Kidney (tissue), 14 donors: ENCODE measurements around the gene MARK4. TPM values are rescaled to one million over a fixed set of nuclear protein-coding genes. Genes with fewer than 3 reads are reported as not detected.
A peak's percentile ranks its signal among the peaks of the same experiment; 100 is the strongest.

Experiments
- DNase-seq, 5 donors: peaks; one replicate each; pipeline ENCODE4 v3.0.0-alpha.2; 2013 to 2020
- FAIRE-seq: peaks from 2 replicates; lab custom pipeline; 2012; peaks lifted over from hg19 to GRCh38; lab: Jason Lieb, UNC
- H3K27ac ChIP-seq, 2 donors: one replicate each; pipeline ENCODE4 v1.7.0; 2013; ENCODE audit warnings: low read depth in 2 of 2, low read length in 2 of 2, inconsistent platforms in 1 of 2
- H3K27me3 ChIP-seq: one replicate; pipeline ENCODE4 v1.7.1; 2013; ENCODE audit warnings: low read length, inconsistent platforms; ENCODE audit not compliant: control insufficient read depth, insufficient read depth
- H3K36me3 ChIP-seq, 3 donors: one replicate each; pipeline versions ENCODE4 v1.7.0 to v1.7.1; 2013; ENCODE audit warnings: low read length in 3 of 3, control low read depth in 1 of 3, inconsistent platforms in 1 of 3; ENCODE audit not compliant: insufficient read depth in 3 of 3, control insufficient read depth in 2 of 3
- H3K4me1 ChIP-seq, 3 donors: one replicate each; pipeline versions ENCODE4 v1.7.0 to v1.7.1; 2013; ENCODE audit warnings: low read length in 3 of 3, inconsistent platforms in 1 of 3, low read depth in 1 of 3; ENCODE audit not compliant: control insufficient read depth in 2 of 3, insufficient read depth in 2 of 3
- H3K4me3 ChIP-seq, 3 donors: one replicate each; pipeline versions ENCODE4 v1.7.0 to v1.8.1; 2013; ENCODE audit warnings: low read length in 3 of 3, control low read depth in 1 of 3, inconsistent platforms in 1 of 3
- H3K9ac ChIP-seq, 3 donors: one replicate each; pipeline versions ENCODE4 v1.7.0 to v1.7.1; 2013; ENCODE audit warnings: low read length in 3 of 3, control low read depth in 1 of 3, inconsistent platforms in 1 of 3
- H3K9me3 ChIP-seq, 3 donors: one replicate each; pipeline versions ENCODE4 v1.7.0 to v1.7.1; 2013; ENCODE audit warnings: low read length in 3 of 3, control low read depth in 1 of 3, inconsistent platforms in 1 of 3; ENCODE audit not compliant: control insufficient read depth in 2 of 3, insufficient read depth in 1 of 3
- intact Hi-C: fragments of 100-400 bp; cut with DNase I; formaldehyde crosslinking; loops from one replicate; pipeline ENCODE4 v1.11.1; 2022
- polyA plus RNA-seq: library from polyadenylated mRNA; stranded (reverse); fragments of 350-450 nt; fragmentation: Illumina TruSeq; extraction: RNeasy Lipid Tissue Mini Kit (QIAGEN cat#74804); gene quantifications from one replicate; pipeline ENCODE4 v1.2.3, GENCODE V29; 2014; ENCODE audit warnings: low read depth, low replicate concordance; ENCODE audit not compliant: insufficient read depth
- total RNA-seq: library from RNA; stranded (reverse); fragmentation: NEBNext Ultra II Directional; extraction: Animal tissue kit (Norgen Biotek cat#: 25700); gene quantifications from one replicate; pipeline ENCODE4 v1.2.1, GENCODE V29; 2021
- TF ChIP-seq, protein P1 (sequence below): IDR thresholded peaks from 3 replicates; pipeline ENCODE4 v1.5.1; 2012; ENCODE audit warnings: mild to moderate bottlenecking, moderate library complexity, borderline replicate concordance; ENCODE audit not compliant: insufficient read depth; ENCODE audit errors: extremely low read depth
- donor health status: control.
- donor health status: control.
- donor health status: control.
- donor health status: control.
- donor health status: control.
- donor health status: DM: yes; HTN: yes; CAD: no.
- donor health status: Normal renal cell carcinoma (clear cell type).

Gene MARK4
- total and polyA plus RNA-seq, 2 donors from 2014 or later = 13.6 to 29.7 TPM

DNA sequence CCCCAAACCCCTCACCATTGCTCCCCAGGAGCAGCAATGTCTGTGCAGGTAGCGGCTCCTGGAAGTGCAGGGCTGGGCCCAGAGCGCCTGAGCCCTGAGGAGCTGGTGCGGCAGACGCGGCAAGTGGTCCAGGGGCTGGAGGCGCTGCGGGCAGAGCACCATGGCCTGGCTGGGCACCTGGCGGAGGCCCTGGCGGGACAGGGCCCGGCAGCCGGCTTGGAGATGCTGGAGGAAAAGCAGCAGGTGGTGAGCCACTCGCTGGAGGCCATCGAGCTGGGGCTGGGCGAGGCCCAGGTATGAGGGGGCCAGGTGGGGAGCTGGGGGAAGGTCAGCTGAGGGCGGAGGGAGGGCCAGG is 94.4 kb downstream of the MARK4 start:
- TF ChIP-seq, protein P1, sequence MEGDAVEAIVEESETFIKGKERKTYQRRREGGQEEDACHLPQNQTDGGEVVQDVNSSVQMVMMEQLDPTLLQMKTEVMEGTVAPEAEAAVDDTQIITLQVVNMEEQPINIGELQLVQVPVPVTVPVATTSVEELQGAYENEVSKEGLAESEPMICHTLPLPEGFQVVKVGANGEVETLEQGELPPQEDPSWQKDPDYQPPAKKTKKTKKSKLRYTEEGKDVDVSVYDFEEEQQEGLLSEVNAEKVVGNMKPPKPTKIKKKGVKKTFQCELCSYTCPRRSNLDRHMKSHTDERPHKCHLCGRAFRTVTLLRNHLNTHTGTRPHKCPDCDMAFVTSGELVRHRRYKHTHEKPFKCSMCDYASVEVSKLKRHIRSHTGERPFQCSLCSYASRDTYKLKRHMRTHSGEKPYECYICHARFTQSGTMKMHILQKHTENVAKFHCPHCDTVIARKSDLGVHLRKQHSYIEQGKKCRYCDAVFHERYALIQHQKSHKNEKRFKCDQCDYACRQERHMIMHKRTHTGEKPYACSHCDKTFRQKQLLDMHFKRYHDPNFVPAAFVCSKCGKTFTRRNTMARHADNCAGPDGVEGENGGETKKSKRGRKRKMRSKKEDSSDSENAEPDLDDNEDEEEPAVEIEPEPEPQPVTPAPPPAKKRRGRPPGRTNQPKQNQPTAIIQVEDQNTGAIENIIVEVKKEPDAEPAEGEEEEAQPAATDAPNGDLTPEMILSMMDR = no peak
- no peak overlapping the region for H3K9ac ChIP-seq
- DNase-seq (no peak), FAIRE-seq (no peak)
- no peaks in the 10 kb centered on the region for H3K36me3 ChIP-seq
- intact Hi-C loops = no loop called here
- no peak overlapping the region for H3K27ac ChIP-seq
- H3K9me3 ChIP-seq = no peaks in the 10 kb centered on the region
- H3K4me1 ChIP-seq = peaks cover 0 to under 1% (median 0%) of the 10 kb centered on the region in 3 donors
- peaks cover 3% of the 10 kb centered on the region for H3K27me3 ChIP-seq
- no peak overlapping the region for H3K4me3 ChIP-seq

DNA sequence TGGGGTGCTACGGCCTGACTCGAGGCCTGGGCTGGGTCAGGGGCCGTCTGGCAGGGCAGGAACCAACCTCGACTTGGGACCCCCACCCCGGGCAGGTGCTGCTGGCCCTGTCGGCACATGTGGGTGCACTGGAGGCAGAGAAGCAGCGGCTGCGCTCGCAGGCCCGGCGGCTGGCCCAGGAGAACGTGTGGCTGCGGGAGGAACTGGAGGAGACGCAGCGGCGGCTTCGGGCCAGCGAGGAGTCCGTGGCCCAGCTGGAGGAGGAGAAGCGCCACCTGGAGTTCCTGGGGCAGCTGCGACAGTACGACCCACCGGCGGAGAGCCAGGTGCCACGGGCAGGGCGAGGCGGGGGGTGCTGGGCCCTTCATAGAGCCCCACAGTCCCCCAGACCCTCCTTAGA is 95.4 kb downstream of the MARK4 start:
- Histone ChIP-seq H3K9ac (no peak overlapping the region), H3K36me3 (no peaks in the 10 kb centered on the region), H3K27ac (no peak overlapping the region), H3K9me3 (no peaks in the 10 kb centered on the region), H3K27me3 (no peaks in the 10 kb centered on the region), H3K4me1 (no peaks in the 10 kb centered on the region), H3K4me3 (no peak overlapping the region)
- intact Hi-C loops = no loop called here
- FAIRE-seq (no peak), DNase-seq (peak in 2 of 5 donors; percentile 23 to 25)
- TF ChIP-seq, protein P1 = no peak

DNA sequence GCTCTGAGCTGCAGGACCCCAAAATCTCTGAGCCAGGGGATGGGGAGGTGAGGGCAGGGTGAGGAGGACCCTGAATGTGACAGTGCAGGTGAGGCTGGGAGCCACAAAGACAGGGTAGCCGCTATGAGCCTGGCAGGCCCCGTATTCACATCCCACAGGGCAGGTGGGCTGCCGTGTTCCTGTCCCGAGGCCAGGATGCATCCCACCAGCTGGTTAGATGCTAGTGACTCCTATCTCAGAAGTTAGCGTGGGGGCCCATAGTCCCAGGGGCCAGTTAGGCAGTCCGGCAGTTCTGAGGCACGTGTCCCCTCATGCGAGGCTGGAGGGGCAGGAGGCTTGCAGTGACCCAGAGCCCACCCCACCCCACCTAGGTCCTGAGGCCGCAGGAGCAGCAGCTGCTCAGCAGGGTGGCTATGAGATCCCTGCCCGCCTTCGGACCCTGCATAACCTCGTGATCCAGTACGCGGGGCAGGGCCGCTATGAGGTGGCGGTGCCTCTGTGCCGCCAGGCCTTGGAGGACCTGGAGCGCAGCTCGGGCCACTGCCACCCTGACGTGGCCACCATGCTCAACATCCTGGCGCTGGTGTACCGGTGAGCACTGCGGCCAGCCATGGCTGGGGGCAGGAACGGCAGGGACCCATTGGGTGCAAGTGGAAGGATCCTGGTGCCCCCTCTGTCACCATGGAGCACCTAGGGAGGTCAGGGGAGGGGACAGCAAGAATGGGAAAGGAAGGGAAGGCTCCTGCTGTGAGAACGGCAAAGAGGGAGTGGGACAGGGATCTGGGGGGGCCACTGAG is 96.7 kb downstream of the MARK4 start:
- Histone ChIP-seq H3K27ac (no peak overlapping the region), H3K9me3 (no peaks in the 10 kb centered on the region), H3K27me3 (no peaks in the 10 kb centered on the region), H3K9ac (no peak overlapping the region), H3K36me3 (no peaks in the 10 kb centered on the region), H3K4me1 (no peaks in the 10 kb centered on the region), H3K4me3 (no peak overlapping the region)
- intact Hi-C loops = no loop called here
- FAIRE-seq = no peak
- TF ChIP-seq, protein P1 = no peak
- DNase-seq = no peak
